ENCODE measurements around the gene NXF1.
"Not testable (repeated sequence)": the region's sequence is repeated elsewhere in the genome, so short reads cannot be mapped to it uniquely, and the experiment has no call there.

The NXF1 gene

DNA sequence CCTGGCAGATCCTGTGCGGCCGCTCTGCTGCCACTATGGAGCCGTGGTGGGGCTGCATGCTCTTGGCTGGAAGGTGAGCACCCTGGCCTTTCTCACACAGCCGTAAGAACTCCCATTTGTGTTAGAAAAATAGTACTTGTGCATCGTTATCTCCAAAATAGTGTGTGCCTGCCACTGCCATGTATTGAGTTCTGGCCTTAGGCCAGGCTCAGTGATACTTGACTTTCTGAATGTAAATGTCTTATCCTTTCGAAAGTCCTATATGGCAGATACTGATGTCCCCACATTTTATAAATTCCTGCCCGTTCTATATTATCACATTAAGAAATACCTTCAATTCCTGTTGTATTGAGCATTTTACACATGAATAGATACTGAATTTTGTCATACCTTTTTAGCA lies 22.5 kb downstream of the NXF1 start:
- DNase-seq: no peak

DNA sequence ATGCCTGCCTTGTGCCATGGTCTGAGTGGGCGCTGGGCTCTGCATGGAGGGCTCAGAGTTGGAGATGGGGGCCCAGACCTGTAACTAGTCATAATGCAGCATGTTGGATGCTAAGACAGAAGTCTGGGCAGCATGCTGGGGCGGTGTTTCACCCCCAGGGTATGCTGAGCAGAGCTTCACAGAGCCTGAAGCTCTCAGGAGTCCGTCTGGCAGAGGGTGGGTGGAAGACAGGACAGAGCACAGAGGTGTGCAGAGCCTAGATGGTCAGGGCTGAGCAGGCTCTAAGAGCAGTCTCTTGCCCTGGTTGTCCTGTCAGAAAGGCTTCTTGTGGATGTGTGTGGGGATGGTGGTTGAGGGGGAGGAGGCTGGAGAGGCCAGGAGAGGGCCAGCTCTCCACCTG lies 26.8 kb downstream of the NXF1 start:
- DNase-seq: no peak

GRCh38 chr11:62777389-62777788 lies 27.9 kb downstream of the NXF1 start:
- no peak for DNase-seq

DNA sequence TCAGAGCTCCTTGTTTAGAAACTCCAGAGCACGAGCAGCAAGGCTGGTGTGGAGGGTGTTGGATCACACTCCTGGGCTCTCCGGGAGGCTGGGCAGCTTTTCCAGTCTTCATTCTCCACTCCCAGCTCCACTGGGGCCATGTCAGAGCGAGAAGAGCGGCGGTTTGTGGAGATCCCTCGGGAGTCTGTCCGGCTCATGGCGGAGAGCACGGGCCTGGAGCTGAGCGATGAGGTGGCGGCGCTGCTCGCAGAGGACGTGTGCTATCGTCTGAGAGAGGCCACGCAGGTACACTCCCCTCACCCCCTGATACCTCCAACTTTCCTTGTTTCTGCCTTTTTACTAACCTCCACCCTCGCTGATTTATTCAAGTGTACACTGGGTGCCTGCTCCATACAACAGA lies 29.6 kb downstream of the NXF1 start:
- no peak for DNase-seq

DNA sequence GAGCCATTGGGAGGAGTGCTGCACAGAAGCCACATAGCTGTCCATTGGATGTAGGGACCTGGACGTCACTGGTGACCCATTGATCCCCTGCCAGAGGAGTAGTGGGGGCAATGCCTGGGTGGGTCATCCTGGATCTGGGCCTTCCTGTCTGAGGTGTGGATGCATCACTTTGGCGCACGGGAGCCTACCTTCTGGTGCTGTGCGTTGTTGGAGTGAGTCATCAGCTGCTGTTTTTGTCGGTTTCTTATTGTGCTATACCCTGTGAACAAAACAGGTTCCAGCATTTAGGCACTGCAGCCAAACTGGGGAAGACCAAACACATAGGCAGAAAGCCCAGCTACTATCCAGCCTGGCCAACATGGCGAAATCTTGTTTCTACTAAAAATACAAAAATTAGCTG lies 30.8 kb downstream of the NXF1 start:
- no peak for DNase-seq

DNA sequence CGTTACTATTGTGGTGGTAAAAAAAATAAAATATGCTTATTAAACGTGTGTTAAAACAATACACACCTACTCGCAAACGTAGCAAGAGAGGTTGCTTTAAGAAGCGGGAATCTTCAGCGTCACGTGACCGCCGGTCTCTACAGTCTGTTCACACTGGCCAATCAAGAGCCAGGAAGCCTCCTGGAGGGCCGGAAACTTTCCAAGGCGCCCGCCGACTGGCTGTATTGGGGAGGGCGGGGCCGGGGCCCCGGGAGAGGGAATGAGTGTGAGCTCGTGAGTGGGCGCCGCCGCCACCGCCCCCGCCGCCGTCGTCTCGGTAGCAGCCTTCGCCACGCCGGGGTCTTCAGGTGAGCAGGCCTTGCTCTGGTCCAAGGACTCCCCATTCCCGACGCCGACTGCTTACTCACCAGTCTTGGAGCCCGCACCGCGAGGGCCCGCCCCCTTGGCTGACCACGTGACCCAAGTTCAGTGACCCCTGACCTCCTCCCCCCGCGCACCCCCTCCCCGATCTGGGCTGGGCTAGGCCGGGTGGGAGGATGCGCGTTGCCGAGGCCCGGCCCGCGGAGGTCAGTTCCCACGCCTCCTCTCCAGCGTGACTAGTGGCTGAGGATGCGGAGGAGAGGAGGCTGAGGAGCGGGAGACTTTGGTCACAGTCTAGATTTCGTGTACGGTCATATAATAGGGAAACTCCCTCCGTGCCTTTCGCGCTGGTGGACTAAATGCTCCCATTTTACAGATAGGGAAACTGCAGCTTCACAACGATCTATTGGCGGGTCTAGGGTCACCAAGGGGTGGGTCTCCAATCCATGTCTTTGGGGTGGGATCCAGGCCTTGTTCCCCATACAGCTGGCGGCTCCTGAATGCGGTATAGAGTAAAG lies 33.9 kb downstream of the NXF1 start, which contains the start of gene TAF6L:
Gene TAF6L (plus strand): TSS at position 253 of the 878 bp plus-strand sequence. CDS start 4,388 bp downstream, outside the sequence.
- peak; percentile 88 to 89 for DNase-seq

GRCh38 chr11:62770778-62771143 lies 34.5 kb downstream of the NXF1 start:
- peak in 1 of 2 experiments; percentile 68 for DNase-seq

DNA sequence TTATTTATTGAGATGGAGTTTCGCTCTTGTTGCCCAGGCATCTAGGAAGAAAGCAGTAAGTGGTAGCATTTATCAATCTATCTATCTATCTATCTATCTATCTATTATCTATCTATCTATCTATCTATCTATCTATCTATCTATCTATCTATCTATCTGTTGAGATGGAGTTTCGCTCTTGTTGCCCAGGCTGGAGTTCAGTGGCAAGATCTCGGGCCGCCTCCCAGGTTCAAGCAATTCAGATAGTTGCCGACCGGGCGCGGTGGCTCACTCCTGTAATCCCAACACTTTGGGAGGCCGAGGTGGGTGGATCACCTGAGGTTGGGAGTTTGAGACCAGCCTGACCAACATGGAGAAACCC lies 44.4 kb downstream of the NXF1 start:
- DNase-seq: not testable (repeated sequence)

GRCh38 chr11:62757846-62758788 lies 47.1 kb downstream of the NXF1 start:
- no peak for DNase-seq

- no peak for DNase-seq
Observed at GRCh38 chr11:62755086-62755615, 50.1 kb downstream of the NXF1 start.

DNA sequence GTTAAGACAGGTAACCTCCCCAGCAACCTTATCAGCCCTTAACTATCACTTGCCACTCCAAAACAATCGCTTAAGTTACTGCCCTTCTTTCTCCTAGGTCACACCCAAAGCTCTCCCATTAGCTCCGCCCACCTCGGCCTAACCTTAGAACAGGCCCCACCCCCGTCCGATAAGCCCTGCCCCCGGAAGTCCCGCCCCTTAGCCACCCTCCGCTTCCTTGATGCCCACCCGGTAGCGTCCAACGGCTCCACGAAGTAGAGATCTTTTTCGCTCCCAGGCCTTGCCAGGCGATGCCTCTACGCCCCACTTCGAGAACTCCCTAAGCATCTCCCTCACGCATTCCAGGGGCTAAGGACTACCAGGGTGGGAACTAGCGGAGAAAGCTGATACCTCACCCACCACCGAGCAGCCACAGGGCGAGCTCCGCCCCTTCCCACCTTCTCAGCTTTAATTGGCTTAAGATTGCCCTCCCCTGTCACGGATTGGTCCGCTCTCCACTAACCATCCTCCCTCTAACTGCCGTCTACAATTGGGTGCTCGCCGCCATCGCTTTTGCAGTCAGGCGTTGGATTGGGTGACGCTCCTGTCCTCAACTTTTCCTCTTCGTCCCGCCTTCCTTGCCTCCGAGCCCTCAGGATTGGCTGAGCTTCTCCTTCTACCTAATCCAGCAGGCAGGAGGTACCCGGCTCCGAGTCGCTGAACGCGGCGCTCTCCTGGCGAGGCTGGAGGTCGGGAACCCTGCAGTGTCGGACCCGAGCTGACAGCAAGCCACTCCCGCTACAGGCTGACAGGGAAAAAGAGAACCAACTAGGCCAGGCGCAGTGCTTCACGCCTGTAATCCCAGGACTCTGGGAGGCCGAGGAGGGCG lies 51.3 kb downstream of the NXF1 start, which contains the start of gene ZBTB3:
Gene ZBTB3 (minus strand): TSS at position 425 of the 868 bp plus-strand sequence. CDS start 496 bp downstream, outside the sequence.
- DNase-seq: peak; percentile 99

DNA sequence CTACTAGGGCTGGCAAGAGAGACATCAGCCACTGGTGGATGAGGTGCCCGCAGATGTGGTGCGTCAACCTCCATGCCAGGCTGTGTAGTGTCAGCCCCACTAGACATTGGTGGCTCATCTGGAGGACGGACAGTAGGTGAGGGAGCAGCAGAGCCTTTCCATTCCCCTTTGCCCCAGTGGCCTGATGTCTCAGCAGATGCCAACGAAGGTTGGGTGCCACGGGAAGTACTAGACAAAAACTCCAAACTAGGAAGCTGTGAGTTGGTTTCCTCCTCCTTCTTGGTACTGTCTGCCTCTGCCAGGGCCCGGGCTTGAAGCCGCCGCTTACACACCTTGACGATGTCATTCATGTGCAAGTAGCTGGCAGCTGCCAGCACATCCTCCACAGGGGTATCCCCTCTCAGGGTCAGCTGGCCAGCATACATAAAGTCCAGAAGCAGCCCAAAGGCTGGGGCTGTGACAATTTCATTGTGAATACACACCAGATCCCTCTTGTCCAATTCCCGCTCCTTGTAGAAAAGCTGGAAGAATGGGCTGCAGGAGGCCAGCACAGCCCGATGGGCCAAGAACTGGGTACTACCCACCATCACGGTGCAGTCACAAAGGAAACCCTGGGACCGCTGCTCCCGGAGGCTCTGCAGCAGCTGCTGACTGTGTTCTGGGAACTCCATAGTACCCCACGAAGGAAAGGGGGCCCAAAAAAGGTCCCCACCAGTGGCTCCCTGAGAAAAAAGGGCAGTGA lies 52.1 kb downstream of the NXF1 start:
- DNase-seq: no peak

- DNase-seq: no peak
Observed at GRCh38 chr11:62752177-62752785, 53.0 kb downstream of the NXF1 start.

- not testable (repeated sequence) for DNase-seq
Observed at GRCh38 chr11:62749931-62750330, 55.3 kb downstream of the NXF1 start.

- no peak for DNase-seq
Observed at GRCh38 chr11:62747475-62748160, 57.6 kb downstream of the NXF1 start.
